ENCODE measurements around the gene CREB1. TPM values are rescaled to one million over a fixed set of nuclear protein-coding genes. Genes with fewer than 3 reads are reported as not detected.
A peak's percentile ranks its signal among the peaks of the same experiment; 100 is the strongest.

Gene CREB1
- polyA plus RNA-seq, 1 of the 3 experiments (the other 2 are of a cell fraction): 14.5 TPM

DNA sequence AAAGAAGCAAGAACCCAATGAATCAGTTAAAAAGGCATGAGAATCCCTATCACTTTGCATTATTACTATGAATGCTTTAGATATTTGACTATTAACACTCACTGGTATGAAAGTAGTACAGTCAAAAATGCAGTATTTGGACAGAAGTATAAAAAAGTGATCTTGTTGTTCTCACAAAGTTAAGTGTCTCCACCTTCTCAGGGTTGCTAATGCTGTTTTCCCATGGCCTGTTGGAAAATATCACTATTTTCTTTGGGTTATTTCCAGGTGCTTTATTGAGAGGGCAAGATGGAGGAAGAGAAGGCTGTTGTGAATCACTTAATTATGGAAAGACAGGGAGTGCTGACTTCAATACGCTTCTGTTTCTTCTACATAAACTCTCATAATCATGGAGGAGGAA is 13.6 kb upstream of the CREB1 start:
- DNase-seq: no peak
- Histone ChIP-seq H3K4me1 (ENCODE audit: control insufficient read depth in 1 of 2, insufficient read depth in 2 of 2, low read depth in 1 of 2, low read length in 1 of 2) (peaks cover 0 to 25% of the 10 kb centered on the region in 2 experiments; a peak in 3 of 4 replicates), H4K20me1 (ENCODE audit: insufficient read depth) (no peaks in the 10 kb centered on the region), H3K4me2 (no peak overlapping the region), H3F3A (replicated peaks; ENCODE audit: insufficient read depth) (peaks cover 31% of the 10 kb centered on the region), H3K79me2 (ENCODE audit: insufficient read depth) (no peaks in the 10 kb centered on the region), H3K9me3 (no peaks in the 10 kb centered on the region), H3K36me3 (replicated peaks in 1 of 2; ENCODE audit: control insufficient read depth in 1 of 2, insufficient read depth in 2 of 2, low read length in 1 of 2) (no peaks in the 10 kb centered on the region), H2AFZ (ENCODE audit: low read depth) (peak overlapping the region; percentile 0; the same call in 1 of the 2 replicates), H3K9ac (no peak overlapping the region), H3K27ac (ENCODE audit: low read depth in 2 of 2, low read length in 1 of 2) (peak overlapping the region; percentile 25 to 94; a peak in 3 of 4 replicates), H3K27me3 (ENCODE audit: insufficient read depth) (no peaks in the 10 kb centered on the region), H3K9me2 (no peaks in the 10 kb centered on the region), H3K4me3 (ENCODE audit: low read depth in 2 of 2, low read length in 1 of 2) (no peak overlapping the region)
- 100% methylated on average over 1 of the region's 1 CpG for WGBS (ENCODE audit: low lambda C conversion rate)
- ChIA-PET POLR2A (no interaction called here), CTCF (no interaction called here)
- TF ChIP-seq MEF2A (IDR thresholded peaks at IDR 0.05; ENCODE audit: borderline replicate concordance, low read depth) (no peak), EZH2phosphoT487 (IDR thresholded peaks at IDR 0.05; ENCODE audit: borderline replicate concordance, low read depth) (no peak), NFIC (IDR thresholded peaks at IDR 0.05; ENCODE audit: borderline replicate concordance) (no peak), POLR2AphosphoS5 (IDR thresholded peaks at IDR 0.05; ENCODE audit: low read depth, low read length) (no peak), RCOR1 (IDR thresholded peaks at IDR 0.05; ENCODE audit: low read length) (no peak), GABPA (IDR thresholded peaks at IDR 0.05; ENCODE audit: low read depth) (no peak), TCF12 (IDR thresholded peaks at IDR 0.05) (no peak), YY1 (IDR thresholded peaks at IDR 0.05; ENCODE audit: low read depth) (no peak), EP300 (IDR thresholded peaks at IDR 0.05; ENCODE audit: borderline replicate concordance in 1 of 2, low read depth in 1 of 2, low read length in 1 of 2) (no peak), SMC3 (IDR thresholded peaks at IDR 0.05; ENCODE audit: low read depth, low read length) (no peak), RFX5 (IDR thresholded peaks at IDR 0.05; ENCODE audit: low read length) (no peak), TEAD4 (IDR thresholded peaks at IDR 0.05; ENCODE audit: borderline replicate concordance, insufficient read depth) (no peak), ELF1 (IDR thresholded peaks at IDR 0.05) (no peak)
- TF ChIP-seq, protein P1, sequence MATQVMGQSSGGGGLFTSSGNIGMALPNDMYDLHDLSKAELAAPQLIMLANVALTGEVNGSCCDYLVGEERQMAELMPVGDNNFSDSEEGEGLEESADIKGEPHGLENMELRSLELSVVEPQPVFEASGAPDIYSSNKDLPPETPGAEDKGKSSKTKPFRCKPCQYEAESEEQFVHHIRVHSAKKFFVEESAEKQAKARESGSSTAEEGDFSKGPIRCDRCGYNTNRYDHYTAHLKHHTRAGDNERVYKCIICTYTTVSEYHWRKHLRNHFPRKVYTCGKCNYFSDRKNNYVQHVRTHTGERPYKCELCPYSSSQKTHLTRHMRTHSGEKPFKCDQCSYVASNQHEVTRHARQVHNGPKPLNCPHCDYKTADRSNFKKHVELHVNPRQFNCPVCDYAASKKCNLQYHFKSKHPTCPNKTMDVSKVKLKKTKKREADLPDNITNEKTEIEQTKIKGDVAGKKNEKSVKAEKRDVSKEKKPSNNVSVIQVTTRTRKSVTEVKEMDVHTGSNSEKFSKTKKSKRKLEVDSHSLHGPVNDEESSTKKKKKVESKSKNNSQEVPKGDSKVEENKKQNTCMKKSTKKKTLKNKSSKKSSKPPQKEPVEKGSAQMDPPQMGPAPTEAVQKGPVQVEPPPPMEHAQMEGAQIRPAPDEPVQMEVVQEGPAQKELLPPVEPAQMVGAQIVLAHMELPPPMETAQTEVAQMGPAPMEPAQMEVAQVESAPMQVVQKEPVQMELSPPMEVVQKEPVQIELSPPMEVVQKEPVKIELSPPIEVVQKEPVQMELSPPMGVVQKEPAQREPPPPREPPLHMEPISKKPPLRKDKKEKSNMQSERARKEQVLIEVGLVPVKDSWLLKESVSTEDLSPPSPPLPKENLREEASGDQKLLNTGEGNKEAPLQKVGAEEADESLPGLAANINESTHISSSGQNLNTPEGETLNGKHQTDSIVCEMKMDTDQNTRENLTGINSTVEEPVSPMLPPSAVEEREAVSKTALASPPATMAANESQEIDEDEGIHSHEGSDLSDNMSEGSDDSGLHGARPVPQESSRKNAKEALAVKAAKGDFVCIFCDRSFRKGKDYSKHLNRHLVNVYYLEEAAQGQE (IDR thresholded peaks at IDR 0.05; ENCODE audit: low read depth, low read length): no peak
- TF ChIP-seq, protein P2, sequence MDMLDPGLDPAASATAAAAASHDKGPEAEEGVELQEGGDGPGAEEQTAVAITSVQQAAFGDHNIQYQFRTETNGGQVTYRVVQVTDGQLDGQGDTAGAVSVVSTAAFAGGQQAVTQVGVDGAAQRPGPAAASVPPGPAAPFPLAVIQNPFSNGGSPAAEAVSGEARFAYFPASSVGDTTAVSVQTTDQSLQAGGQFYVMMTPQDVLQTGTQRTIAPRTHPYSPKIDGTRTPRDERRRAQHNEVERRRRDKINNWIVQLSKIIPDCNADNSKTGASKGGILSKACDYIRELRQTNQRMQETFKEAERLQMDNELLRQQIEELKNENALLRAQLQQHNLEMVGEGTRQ (IDR thresholded peaks at IDR 0.05; ENCODE audit: borderline replicate concordance, low read depth, low read length): no peak
- TF ChIP-seq, protein P3, sequence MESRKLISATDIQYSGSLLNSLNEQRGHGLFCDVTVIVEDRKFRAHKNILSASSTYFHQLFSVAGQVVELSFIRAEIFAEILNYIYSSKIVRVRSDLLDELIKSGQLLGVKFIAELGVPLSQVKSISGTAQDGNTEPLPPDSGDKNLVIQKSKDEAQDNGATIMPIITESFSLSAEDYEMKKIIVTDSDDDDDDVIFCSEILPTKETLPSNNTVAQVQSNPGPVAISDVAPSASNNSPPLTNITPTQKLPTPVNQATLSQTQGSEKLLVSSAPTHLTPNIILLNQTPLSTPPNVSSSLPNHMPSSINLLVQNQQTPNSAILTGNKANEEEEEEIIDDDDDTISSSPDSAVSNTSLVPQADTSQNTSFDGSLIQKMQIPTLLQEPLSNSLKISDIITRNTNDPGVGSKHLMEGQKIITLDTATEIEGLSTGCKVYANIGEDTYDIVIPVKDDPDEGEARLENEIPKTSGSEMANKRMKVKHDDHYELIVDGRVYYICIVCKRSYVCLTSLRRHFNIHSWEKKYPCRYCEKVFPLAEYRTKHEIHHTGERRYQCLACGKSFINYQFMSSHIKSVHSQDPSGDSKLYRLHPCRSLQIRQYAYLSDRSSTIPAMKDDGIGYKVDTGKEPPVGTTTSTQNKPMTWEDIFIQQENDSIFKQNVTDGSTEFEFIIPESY (IDR thresholded peaks at IDR 0.05; ENCODE audit: borderline replicate concordance, low read depth): no peak
- TF ChIP-seq, protein P4, sequence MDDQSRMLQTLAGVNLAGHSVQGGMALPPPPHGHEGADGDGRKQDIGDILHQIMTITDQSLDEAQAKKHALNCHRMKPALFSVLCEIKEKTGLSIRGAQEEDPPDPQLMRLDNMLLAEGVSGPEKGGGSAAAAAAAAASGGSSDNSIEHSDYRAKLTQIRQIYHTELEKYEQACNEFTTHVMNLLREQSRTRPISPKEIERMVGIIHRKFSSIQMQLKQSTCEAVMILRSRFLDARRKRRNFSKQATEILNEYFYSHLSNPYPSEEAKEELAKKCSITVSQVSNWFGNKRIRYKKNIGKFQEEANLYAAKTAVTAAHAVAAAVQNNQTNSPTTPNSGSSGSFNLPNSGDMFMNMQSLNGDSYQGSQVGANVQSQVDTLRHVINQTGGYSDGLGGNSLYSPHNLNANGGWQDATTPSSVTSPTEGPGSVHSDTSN (IDR thresholded peaks at IDR 0.05): no peak
- TF ChIP-seq, protein P5, sequence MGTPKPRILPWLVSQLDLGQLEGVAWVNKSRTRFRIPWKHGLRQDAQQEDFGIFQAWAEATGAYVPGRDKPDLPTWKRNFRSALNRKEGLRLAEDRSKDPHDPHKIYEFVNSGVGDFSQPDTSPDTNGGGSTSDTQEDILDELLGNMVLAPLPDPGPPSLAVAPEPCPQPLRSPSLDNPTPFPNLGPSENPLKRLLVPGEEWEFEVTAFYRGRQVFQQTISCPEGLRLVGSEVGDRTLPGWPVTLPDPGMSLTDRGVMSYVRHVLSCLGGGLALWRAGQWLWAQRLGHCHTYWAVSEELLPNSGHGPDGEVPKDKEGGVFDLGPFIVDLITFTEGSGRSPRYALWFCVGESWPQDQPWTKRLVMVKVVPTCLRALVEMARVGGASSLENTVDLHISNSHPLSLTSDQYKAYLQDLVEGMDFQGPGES (IDR thresholded peaks at IDR 0.05; ENCODE audit: low read depth, low read length): no peak
- TF ChIP-seq, protein P6, sequence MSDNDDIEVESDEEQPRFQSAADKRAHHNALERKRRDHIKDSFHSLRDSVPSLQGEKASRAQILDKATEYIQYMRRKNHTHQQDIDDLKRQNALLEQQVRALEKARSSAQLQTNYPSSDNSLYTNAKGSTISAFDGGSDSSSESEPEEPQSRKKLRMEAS (IDR thresholded peaks at IDR 0.05; ENCODE audit: low read depth): no peak

All from SK-N-SH (cell line).